Posterior cingulate gyrus (tissue), 11 donors: ENCODE measurements around the gene CUL3.
"Not testable (repeated sequence)": the region's sequence is repeated elsewhere in the genome, so short reads cannot be mapped to it uniquely, and the experiment has no call there.

Source experiments
- DNase-seq, 10 donors: peaks; one replicate each; pipeline versions ENCODE4 v3.0.0 to v3.0.0-alpha.2; 2020 to 2021; ENCODE audit warnings: mixed read lengths in 3 of 10
- intact Hi-C: fragments of 100-400 bp; cut with DNase I; formaldehyde crosslinking; loops from one replicate; pipeline ENCODE4 v1.15.1; 2023

The CUL3 gene

DNA sequence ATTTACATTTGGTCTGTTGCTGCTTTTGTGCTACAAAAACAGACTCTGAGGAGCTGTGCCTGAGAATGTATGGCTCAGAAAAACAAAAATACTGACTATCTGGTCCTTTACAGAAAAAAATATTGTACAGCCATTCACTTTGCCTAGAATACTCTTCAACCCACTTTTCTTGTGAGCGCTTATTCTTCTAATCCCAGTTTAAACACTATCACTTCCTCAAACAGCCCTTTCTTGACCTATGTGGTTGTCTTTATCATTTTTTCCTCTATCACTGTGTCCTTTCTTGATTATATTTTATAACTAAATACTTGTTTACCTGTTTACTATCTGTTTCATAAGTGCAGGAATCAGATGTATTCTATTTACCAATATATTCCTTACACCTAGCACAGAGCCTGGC lies 33.5 kb downstream of the CUL3 start:
- intact Hi-C loops = no loop called here
- no peak for DNase-seq

DNA sequence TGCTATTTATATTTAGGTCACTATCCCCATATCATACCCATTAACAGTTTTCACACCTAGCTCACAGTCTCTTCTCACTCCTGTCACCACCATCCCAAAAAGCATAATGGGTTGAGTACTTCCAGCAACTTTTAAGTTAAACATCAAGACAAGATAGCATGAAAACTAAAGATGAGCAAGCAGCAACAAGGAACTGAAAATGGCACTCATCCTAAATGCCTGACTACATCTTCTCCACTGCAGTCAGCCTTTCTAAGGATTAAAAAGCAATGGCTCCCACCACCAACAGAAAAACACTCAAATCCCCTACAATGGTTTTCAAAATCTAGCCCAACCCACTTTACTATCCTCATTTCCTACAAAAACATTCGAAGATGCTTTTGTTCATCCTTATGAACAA lies 38.2 kb downstream of the CUL3 start:
- intact Hi-C loops = no loop called here
- DNase-seq = no peak

DNA sequence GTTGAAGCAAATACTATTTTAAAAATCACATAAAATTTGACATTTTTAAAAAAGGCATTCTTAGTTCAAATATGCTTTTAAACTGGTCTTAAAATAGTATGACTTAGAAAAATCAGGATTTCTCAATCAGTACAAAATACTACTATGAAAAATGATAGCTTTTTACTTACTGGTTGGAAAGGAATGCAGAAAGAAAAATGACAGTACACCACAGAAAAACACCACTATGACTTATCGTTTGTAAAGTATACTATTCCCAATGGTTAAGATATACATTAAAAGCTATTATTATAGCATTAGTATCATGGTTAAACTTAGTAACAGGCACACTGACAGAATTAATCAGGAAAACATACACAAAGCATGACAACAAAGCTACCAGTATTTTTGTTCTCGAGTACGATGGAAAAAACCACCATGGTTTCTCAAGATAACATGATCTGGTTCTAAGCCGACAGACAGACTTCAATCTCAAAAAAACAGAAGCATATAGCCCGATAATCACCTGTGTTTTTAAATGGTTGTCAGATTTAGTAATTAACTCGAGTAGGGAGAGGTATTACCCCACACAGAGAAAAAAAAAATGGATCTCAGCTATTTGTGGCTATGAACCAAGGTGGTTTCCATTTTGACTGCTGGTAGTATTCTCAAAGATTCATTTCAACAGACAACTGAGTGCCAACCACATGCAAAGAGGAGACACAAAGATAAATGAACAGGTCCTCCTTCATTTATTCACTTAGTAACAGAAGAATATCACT lies 39.1 kb downstream of the CUL3 start:
- intact Hi-C loops = no loop called here
- DNase-seq = no peak

DNA sequence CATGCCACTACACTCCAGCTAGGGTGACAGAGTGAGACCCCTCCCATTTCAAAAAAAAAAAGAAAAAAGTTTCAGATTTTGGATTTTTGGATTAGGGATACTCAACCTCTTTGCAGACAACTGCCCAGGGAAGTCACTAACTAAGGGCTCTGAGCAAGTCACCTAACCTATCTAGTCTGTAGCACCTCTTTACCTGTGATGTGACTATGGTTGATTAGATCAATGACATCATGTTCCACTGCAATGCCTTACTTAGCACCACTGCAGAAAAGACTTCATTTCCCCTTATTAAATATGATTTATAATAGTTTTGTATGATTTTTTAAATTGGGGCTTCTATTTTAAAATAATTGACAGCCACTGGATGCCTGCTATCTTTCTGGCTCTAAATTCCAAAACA lies 41.2 kb downstream of the CUL3 start:
- DNase-seq = no peak
- intact Hi-C loops = no loop called here

DNA sequence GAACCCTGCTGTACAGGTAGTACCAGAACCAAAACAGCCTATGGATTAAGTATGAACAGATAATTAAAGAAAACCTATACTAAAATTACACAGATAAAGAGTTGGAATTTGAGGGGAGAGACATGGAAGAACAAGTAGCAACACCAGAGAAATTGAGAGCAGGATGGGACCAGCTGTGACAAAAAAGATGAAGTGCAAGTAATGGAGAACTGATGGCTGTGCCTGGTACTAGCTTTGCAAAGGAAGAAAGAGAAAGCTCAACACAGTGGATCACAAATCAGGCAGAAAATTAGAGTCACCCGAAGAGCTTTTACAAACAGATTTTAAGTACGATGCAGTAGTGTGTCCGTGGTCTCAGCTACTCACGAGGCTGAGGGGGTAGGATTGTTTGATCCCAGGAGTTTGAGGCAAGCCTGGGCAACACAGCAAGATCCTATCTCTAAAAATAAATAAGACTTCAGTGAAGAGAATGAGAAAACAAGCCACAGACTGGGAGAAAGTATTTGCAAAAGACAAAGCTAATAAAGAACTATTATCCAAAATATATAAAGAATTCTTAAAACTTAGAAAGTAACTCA lies 46.5 kb downstream of the CUL3 start:
- no peak for DNase-seq
- intact Hi-C loops = no loop called here

DNA sequence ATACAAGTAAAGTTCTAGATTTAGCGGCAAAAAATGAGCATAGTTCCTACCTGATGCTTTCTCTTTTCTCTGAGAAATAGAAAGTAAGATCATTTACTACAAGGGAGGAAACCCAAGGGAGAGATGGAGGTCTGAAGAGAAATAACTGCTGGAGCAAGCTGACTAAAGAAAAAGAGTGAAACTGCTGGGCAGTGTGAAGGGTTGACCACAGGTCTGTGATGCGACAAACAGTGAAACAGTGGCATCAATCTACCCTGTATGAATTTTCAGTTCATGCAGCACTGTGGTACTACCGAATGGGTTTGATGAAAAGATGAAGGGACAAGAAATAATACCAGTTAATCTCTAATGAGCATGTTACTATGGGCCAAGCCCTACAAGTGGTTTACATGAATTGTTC lies 52.2 kb downstream of the CUL3 start:
- DNase-seq = no peak
- intact Hi-C loops = no loop called here

DNA sequence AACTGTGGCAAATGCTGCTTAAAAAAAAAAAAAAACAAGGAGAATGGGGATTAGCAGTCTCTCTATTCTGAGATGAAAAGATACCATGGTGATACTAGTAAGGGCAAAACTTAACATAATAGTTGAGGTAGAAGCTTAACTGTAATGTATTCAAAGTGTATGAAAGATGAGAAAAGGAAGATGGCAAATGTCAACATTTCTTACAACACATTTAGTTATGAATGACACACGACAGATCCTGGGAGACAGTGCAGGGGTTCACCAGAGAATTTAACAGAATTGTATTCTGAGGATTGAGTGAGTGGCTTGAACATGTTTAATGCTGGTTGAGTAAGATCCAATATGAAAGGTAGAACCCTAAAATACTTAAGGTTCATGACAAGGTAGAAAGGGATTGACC lies 52.7 kb downstream of the CUL3 start:
- no peak for DNase-seq
- intact Hi-C loops = no loop called here

DNA sequence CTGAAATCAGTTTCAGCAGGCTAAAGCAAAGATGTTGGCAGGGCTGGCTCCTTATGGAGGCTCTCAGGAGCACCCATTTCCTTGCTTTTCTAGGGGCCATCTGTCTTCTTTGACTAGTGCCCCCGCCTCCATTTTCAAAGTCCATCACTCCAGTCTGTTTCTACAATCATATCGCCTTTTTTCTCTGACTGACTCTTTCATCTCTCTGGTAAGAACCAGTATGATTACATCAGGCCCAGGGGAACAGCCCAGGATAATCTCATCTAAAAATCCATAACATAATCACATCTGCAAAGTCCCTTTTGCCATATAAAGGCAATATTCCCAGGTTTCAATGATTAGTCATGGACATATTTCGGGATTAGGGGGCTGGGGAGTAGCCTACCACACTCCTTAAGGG lies 57.0 kb downstream of the CUL3 start:
- intact Hi-C loops = no loop called here
- no peak for DNase-seq

DNA sequence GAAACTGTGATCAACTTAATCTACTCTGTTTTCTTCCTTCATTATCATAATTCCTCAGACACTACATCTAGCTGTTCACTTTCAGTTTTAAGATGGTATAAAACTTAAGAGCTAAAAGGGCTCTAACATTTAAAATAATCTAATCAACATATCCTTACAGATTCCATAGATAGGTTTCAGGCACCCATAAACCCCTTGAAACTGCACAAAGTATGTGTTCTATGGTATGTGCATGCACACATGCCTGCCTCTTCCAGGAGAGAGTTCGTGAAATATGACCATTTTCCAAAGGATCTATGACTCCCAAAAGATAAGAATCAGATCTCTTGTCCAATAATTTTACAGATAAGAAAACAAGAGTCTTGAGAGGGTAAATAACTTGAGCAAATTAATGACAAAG lies 59.4 kb downstream of the CUL3 start:
- intact Hi-C loops = no loop called here
- DNase-seq = no peak

DNA sequence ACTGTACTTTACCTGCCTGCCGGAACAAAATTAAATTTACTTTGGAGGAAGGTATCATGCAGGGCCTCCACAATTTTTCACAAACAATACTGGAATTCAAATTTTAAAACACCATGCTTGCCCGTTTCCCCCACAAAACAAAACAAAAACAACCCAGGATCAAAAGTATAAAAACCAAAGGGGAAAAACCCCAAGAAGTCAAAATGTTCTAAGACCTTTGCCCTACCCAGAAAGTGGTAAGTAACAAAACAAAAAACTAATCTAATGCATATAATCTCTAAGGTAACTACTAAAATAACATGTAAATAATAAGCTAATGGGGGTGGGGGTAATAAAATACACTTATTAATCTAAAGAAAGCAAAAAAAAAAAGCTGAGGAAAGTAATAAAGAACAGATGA lies 60.5 kb downstream of the CUL3 start:
- intact Hi-C loops = no loop called here
- DNase-seq = no peak

DNA sequence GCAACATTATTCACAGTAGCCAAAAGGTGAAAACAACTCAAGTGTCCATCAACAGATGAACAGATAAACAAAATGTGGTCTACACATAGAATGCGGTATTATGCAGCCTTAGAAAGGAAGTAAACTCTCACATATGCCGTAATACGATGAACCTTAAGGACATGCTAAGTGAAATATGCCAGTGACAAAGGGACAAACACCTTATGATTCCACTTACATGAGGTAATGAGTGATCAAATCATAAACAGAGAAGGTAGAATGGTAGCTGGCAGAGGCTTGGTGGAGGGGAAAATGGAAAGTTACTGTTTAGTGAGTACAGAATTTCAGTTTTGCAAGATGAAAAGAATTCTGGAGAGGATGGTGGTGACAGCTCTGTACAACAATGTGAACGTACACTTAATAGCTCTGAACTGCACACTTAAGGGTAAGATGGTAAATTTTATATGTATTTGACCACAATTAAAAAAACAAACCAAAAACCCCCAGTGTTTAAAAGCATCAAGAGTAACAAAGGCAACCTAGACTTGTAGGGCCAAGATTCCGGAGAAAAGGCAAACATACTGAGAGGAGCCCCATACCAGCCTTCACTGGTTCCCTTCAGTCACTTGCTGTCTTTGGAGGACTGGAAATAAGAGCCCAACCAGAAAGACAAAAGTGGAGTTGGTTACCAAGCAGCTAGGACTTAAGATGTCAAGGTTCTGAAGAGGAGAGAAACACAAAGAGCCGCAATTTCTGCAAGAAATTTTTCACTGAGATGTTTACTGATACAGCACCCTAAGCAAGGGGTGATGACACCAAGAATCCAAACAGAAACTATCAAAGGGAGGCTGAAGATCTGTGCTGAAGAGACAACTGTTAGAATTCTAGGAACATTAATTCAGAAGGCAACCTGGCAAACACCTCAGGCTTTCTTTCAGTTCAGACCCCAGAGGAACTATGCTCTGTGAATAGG lies 61.3 kb downstream of the CUL3 start:
- no peak for DNase-seq
- intact Hi-C loops = no loop called here

DNA sequence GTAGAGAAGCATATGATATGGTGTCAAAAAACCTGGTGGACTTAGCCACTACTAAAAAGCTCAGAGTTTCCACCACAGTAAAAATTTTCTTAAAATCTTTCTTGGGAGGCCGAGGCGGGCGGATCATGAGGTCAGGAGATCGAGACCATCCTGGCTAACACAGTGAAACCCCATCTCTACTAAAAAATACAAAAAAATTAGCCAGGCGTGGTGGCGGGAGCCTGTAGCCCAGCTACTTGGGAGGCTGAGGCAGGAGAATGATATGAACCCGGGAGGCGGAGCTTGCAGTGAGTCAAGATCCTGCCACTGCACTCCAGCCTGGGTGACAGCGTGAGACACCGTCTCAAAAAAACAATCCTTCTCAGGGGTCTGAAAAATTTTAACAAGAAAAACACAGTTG lies 62.7 kb downstream of the CUL3 start:
- intact Hi-C loops, DNase-seq: not testable (repeated sequence)

DNA sequence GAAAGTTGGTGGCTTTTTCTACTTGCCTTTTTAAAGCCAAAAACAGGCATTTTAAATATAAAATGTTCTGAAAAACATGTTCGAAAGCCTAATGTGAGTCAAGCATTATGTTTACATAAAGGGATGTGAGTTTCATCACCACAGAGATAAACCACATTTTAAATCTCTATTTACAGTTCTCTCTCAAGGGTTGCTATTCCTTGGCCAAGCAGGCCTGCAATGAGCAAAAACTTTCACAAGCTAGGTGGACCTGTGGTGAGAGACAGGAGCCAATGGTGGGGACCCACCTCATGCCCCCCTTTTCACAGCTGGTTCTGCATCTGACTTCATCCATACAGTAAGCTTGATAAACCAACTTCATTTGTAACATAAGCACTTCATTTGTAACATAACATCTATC lies 65.1 kb downstream of the CUL3 start:
- no peak for DNase-seq
- intact Hi-C loops = no loop called here

DNA sequence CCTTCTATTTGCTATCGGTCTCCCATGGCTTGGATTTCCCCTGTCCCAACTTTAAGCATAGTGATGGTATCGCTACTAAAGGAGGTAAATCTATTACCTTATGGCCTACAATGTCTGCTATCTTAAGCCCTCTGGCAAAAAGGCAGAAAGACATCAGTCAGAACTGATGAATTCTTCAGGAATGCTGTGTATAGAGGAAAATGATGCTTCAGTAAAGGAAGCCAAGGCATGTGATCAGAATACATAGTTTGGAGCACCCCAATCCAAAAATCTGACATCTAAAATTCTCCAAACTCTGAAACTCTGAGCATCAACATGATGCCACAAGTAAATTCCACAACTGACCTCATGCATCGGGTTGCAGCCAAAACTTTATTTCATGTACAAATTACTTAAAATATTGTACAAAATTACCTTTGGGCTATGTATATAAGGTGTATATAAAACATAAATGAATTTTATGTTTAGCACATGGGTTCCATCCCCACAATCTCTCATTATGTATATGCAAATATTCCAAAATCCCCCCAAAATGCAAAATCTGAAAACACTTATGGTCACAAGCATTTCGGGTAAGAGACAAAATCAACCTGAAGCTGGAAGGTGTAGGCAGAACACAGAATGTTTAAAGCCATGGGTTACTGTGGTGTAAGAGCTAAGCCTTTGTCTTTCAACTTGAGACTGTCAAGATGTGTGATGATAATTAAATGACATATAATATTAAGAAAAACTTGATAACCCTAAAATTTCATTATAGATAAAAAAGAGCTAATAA lies 66.2 kb downstream of the CUL3 start:
- intact Hi-C loops = no loop called here
- DNase-seq = no peak

DNA sequence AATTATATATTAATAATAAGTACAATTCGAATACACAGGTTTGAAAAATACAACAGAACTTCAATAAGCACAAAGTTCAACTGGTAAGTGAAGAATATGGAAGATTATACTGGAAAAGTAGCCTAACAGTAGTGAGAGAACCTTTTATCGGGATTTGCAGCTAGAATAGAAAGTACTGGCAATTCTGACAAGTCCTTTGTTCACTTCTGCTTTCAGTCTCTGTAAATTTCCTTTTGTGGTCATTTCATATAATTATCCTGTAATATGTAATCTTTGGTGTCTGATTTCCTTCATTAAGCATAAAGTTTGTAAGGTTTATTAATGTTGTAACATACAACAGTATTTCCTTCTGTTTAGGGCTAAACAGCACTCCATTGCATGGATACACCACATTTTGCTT lies 67.2 kb downstream of the CUL3 start:
- intact Hi-C loops = no loop called here
- no peak for DNase-seq

DNA sequence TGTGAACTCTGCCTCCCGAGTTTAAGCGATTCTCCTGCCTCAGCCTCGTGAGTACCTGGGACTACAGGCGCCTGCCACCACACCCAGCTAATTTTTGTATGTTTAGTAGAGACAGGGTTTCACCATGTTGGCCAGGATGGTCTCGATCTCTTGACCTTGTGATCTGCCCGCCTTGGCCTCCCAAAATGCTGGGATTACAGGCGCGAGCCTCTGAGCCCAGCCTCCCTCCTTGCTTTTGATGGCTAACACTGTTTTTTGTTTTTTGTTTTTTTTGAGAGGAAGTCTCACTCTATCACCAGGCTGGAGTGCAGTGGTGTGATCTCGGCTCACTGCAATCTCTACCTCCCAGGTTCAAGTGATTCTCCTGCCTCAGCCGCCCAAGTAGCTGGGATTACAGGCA lies 68.8 kb downstream of the CUL3 start:
- intact Hi-C loops, DNase-seq: not testable (repeated sequence)

DNA sequence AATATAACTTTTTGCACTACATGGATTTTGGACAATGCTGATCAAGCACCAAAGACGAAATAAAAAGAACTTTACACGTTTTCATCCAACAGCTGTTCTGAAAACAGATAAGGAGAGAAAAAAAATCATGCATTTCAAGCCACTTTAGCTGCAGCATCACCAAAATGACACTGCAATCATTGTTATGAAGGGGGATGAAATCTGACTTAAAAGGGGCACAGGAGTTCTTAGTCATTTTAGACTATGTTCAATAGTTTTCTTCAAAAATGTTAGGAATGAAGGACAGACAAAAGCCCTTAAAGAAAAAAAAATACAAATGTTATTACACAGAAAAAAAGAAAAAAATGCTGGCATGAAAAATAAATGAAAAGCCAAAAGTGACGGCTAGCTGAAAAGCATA lies 71.2 kb downstream of the CUL3 start:
- DNase-seq = no peak
- intact Hi-C loops = no loop called here

DNA sequence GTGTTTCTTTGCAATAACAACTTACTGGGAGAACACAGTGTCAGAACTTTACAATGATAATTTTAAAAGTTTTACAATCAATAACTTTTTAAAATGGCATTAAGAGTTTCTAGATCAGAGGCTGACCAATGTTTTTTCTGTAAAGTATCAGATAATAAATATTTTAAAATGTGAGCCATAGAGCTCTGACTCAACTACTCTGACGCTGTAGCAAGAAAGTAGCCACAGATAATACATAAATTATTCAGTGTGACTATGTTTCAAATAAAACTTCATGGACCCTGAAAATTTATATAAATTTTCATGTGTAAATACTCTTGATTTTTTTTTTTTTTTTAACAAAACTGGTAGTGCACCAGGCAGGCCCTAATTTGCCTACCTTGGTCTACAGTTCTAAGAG lies 77.4 kb downstream of the CUL3 start:
- intact Hi-C loops = no loop called here
- DNase-seq = no peak

DNA sequence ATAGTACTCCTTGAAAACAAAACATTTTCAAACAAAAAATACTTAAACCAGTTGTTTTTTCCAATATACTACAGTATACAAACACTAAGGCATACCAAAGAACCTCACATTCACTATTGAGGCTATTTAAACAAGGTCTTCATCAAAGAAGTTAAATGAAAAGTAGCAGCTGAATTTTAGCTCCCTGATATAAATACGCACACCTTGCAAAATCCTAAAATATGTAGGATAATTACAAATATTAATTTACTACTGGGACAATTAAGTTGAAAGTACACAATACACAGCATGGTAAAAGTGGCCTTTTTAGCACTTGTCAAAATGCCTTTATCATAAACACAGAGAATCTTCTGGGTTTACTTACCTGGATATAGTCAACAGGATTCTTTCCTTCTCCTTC lies 78.7 kb downstream of the CUL3 start:
- intact Hi-C loops = no loop called here
- no peak for DNase-seq

DNA sequence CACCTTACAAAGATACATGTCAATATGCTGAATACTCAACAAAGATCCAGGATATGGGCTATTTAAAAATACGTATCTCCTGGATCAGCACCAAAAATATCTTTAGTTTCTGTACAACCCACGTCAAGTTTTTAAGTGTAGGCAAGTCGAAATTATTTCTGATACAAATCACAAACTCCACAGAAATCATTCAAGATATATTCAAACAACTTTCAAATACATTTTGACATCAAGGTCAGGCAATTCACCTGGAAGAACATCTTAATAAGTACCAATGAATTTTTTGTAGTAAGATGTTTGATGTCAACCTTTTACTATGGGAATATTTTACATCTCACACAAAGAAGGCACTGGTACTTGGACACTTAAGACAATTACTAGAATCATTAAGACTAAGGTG lies 86.2 kb downstream of the CUL3 start:
- intact Hi-C loops = no loop called here
- no peak for DNase-seq

DNA sequence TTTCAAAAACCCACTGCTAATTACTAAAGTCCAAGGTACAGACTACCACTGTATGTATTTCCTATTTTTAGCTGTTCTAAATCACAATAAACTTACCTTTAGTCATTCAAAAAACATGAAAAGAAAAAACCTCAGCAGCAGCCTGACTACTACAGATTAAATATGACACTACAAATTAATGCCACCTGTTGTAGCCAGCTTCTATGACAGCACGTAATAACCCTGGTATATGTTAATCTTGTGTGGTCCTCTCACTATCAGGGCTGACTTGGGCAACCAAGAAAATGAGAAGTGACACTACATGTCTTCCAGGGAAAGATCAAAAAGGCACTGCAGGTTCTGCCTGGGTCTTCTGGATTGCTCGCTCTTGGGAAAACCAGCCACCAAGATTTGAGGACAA lies 92.6 kb downstream of the CUL3 start:
- intact Hi-C loops = no loop called here
- DNase-seq = no peak
